Measurements from ENCODE around the gene PFKFB4.

PFKFB4 gene

DNA sequence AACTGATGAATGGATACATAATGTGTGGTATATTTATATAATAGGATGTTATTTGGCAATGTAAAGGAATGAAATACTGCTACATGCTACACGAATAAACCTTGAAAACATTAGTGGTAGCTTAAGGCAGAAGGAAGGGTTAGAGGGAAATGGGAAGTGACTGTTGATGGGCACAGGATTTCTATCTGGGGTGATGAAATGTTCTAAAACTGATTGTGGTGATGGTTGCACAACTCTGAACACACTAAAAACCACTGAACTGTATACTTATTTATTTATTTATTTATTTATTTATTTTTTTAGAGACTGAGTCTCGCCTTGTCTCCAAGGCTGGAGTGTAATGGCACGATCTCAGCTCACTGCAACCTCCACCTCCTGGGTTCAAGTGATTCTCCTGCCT is 27.8 kb downstream of the PFKFB4 start:
- DNase-seq, result no peak

- no peak for DNase-seq
These were observed 28.6 kb downstream of the PFKFB4 start for GRCh38 chr3:48528048-48528447.

GRCh38 chr3:48524970-48525369 is 31.6 kb downstream of the PFKFB4 start:
- no peak for DNase-seq

DNA sequence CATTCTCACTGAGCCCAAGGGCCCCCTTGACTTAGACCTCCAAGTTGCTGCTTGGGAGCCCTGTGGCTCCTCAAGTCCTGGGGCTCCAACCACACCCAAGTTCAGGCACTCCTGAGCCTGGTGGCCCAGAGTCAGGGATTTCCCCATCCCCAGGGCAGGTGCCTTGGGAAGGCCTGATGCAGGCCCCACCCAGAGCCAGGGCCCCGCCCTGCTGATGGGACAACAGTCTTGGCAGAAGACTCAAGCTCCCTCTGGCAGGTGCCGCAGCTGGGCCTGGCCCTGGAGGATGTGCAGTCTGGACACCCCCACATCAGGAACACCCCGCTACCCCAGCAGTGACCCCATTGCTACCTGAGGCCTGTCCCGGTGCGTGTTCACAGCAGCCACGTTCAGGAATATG is 35.0 kb downstream of the PFKFB4 start:
- DNase-seq, result no peak

DNA sequence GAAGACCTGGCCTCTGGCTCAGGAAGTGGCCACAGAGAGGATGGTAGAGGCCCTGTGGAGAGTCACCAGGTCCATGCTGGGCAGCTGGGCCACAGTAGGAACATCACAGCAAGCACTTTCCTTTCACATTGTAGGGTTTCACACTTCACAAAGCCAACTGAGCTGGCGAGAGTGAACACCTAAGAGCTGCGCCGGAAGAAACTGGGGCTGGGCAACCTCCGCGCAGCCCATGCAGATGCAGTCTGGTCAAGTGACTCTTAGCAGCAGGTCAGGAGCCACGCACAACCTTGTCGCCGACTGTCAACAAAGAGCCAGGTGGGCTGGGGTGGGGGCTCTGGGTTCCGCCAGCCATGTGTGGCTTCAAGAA is 37.3 kb downstream of the PFKFB4 start:
- no peak for DNase-seq

- no peak for DNase-seq
These were observed 37.8 kb downstream of the PFKFB4 start for GRCh38 chr3:48518638-48519276.

DNA sequence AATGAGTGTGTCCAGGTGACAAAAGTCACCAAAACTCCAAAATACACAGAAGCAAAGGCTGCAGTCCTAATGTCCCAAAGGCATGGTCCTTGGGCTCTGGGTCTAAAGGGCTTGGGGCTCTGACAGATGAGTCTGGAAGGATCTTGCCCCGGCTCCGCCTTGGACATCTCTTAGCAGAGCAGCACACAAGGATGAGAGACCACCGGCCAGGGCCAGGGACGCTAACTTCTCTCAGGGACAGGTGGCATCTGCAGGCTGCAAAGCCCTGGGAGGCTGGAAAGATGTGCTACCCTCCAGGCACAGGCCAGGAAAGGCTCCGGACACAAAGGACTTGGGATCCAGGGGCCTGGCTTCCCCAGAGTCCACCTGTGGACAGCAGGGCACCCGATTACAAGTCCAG is 38.5 kb downstream of the PFKFB4 start:
- DNase-seq, result no peak

DNA sequence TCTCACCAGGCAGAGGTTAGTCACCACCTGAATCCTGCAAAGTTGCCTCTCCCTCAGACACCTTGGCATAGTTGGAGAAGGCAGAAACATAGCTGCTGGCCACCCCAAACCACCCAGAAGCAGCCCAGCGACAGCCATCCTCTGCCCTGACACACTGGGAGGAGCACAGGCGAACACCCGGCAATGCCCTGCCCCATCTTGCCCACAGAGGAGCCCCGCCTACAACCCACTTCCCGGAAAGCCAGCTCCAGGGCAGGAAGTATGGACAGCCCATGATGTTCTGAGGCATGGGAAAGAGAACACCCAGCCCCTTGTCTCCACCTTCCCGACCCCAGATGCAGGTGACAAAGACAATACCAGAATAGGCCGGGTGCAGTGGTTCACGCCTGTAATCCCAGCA is 40.0 kb downstream of the PFKFB4 start:
- DNase-seq, result no peak

- no peak for DNase-seq
These were observed 42.0 kb downstream of the PFKFB4 start for GRCh38 chr3:48514431-48515227.

GRCh38 chr3:48511551-48511950 is 45.1 kb downstream of the PFKFB4 start:
- DNase-seq, result no peak

- DNase-seq, result peak; percentile 67
These were observed 49.1 kb downstream of the PFKFB4 start for GRCh38 chr3:48507256-48508061.

DNA sequence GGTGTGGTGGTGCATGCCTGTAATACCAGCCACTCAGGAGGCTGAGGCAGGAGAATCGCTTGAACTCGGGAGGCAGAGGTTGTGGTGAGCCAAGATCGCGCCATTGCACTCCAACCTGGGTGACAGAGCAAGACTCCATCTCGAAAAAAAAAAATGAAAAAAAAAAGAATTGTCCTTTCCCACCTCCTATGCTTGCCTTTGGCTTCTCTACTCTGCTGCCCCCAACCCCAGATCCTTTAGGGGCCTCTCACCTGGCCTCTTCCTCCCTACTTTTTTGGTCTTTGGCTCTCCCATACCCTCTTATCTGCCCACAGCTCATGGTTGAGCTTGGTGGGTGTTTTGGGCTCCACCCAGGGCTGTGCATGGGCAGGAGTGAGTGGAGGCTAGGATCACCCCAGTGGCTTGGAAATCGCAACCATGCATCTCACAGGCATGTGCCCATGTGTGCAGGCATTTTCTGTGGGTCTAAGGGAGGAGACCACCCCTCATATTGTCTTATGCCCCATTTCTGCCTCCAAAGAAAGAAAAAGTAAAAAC is 50.6 kb downstream of the PFKFB4 start:
- DNase-seq, result no peak

DNA sequence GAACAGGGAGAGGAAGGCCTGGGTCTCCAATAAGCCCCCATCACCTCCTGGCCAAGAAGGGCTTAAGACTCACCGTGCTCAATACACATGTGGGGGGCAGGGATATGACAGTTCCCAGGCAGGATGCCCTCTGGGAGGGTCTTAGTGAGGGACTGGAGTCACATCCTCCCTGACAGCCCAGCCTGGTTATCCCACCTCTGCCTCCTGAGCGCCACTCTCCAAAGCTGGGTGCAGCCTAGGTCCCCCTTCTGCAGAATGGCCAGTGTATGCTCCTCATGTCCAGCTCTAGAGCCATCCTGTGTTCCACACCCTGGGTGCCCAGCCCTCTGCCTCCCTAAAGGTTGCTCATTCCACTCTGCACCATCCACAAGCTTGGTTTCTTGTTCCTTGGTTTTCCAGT is 51.5 kb downstream of the PFKFB4 start:
- DNase-seq, result no peak

- DNase-seq, result peak; percentile 37
These were observed 52.3 kb downstream of the PFKFB4 start, which contains the start of gene SHISA5 for GRCh38 chr3:48504051-48504946. TSS of gene SHISA5 (minus strand) at chr3:48504174. CDS start at chr3:48504094, 80 bp downstream.

DNA sequence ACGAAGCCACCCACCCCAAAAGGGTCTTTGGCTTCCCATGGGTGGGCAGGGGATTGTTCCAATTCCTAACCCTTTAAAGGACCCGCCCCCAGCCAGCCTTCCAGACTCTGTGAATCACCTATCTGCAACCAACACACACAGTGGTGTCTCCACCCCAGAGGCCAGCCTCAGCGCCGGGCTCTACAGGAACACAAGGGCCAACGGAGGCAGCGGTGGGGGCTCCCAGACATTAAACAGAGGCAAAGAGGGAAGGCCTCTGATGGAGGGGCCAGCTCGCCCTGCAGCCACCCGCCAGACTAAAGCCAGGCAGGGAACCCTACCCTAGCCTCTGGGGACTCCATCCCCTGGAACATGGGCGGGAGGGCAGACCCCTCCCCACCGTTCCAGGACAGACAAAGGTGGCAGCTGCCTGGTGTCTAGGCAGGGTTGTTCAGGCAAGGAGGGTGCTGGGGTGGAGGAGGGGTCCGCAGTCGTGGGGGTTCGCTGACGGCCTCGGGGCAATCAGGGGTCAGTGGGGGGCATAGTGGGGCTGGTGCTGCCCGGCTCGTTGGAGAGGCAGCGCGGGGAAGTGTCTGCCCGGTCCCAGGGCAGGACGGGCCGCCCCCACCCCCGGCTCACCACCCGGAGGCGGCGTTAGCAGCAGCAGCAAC is 53.1 kb downstream of the PFKFB4 start:
- no peak for DNase-seq

DNA sequence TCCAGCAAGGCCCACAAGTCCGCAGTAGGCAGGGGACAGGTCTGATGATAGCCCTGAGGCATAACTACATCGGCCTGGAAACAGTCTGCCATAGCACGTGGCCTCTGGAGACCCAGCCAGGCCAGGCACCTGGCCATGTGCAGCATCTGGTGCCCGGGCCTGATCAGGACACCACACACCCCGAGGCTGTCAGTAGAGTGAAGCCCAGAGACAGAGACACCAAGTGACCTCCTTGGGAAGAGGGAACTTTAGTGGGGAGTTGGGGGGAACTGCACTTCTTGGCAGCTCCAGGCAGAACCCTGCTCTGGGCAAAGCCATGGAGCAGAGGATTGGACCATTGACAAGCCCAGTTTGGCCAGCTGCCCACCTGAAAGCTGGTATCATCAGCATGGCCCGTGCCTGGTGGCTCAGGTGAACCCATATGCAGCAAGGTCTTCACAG is 53.9 kb downstream of the PFKFB4 start:
- no peak for DNase-seq

DNA sequence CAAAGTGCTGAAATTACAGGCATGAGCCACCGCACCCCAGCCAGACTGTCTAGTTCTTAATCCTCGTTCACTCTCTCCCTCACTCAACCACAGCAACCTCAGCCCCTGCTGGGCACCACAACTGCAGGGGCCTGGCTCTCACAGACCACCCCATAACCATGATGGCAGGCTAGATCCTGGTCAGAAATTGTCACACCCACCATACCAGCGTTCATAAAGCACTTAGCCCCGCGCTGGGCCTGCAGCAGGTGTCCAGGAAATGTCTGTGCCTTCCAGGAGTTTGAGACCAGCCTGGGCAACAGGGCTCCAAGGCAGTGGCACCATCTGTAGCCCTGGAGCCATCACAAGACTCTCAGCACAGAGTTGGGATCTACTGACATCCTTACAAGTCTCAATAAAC is 54.5 kb downstream of the PFKFB4 start:
- DNase-seq, result no peak

- no peak for DNase-seq
These were observed 55.4 kb downstream of the PFKFB4 start for GRCh38 chr3:48501196-48501595.

- DNase-seq, result no peak
These were observed 55.9 kb downstream of the PFKFB4 start for GRCh38 chr3:48500656-48501055.

GRCh38 chr3:48493203-48493501 is 63.5 kb downstream of the PFKFB4 start:
- DNase-seq, result no peak

DNA sequence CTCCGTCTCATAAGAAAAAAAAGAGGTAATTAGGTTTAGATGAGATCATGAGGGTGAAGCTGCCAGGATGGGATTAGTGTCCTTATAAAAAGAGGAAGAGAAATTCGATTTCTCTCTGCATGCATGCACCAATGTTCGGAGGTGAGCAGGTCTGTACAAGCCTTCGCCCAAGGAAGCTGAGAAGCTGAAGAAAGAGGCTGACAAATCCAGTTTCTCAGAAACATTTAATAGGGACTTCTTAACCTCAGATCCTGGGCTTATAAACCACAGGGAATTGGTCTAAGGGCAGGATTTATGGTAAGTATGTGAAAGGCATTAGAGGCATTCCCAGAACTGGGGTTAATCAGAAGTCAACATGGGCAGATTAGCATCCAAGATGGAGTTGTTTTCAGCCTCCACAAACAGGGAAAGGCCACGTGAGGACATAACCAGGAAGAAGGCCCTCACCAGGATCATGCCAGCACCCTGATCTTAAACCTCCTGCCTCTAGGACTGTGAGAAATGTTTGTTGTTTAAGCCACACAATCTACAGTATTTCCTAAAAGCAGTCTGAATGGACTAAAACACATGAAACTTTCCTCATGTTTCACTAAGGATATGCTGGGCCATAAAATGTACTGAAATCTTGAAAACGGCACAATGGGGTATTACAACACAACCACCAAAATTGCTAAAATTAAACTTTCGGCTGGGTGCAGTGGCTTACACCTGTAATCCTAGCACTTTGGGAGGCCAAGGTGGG is 64.0 kb downstream of the PFKFB4 start:
- DNase-seq, result no peak
